Endothelial cell of umbilical vein (primary cell): ENCODE data around the gene NSA2. TPM values are rescaled to one million over a fixed set of nuclear protein-coding genes. Genes with fewer than 3 reads are reported as not detected.

Experiments
- BruUV-seq: library from RNA; stranded (reverse); fragments of 400-500 nt; replicated peaks from 2 replicates; lab custom pipeline; 2021; lab: Mats Ljungman, UMichigan
- CTCF ChIA-PET: fragments of 300-600, 350-600 bp; sonication (Branson Sonifier 250); formaldehyde crosslinking; loops from one replicate; lab custom pipeline; 2021; ENCODE audit warnings: antibody characterized with exemption, inconsistent platforms; lab: Charles Lee
- POLR2A ChIA-PET: fragments of 300-600, 350-600 bp; sonication (Branson Sonifier 250); formaldehyde crosslinking; loops from one replicate; lab custom pipeline; 2021; ENCODE audit warnings: antibody characterized with exemption, inconsistent platforms; lab: Charles Lee
- DNase-seq: peaks from one replicate; pipeline ENCODE4 v3.0.0-alpha.2; 2011; ENCODE audit warnings: low read depth, low spot score
- FAIRE-seq: peaks from 2 replicates; lab custom pipeline; 2011; peaks lifted over from hg19 to GRCh38; lab: Jason Lieb, UNC
- H2AFZ ChIP-seq: 2 replicates; pipeline ENCODE4 v1.6.0; 2012; ENCODE audit warnings: low read depth, low read length, control low read depth, inconsistent platforms
- H3K27ac ChIP-seq: 2 replicates; pipeline ENCODE4 v1.5.1; 2011; ENCODE audit warnings: low read depth, mild to moderate bottlenecking, control low read depth, low read length, moderate library complexity; ENCODE audit not compliant: insufficient read depth
- H3K27me3 ChIP-seq, 2 experiments: 2 replicates each; pipeline versions ENCODE4 v1.6.0 to v1.6.1; 2011; ENCODE audit warnings: low read length in 2 of 2, mixed read lengths in 1 of 2; ENCODE audit not compliant: control insufficient read depth in 2 of 2, insufficient read depth in 2 of 2
- H3K36me3 ChIP-seq, 2 experiments: 2 replicates in 1 of 2; 3 replicates in 1 of 2; pipeline ENCODE4 v1.5.1; 2011; ENCODE audit warnings: low read length in 2 of 2, mild to moderate bottlenecking in 1 of 2, moderate library complexity in 1 of 2; ENCODE audit not compliant: control insufficient read depth in 2 of 2, insufficient read depth in 2 of 2; ENCODE audit errors: extremely low read depth in 1 of 2
- H3K4me1 ChIP-seq: 3 replicates; pipeline ENCODE4 v1.5.1; 2011; ENCODE audit warnings: mild to moderate bottlenecking, low read length; ENCODE audit not compliant: control insufficient read depth, insufficient read depth; ENCODE audit errors: extremely low read depth
- H3K4me2 ChIP-seq: 2 replicates; pipeline ENCODE4 v1.6.1; 2011; ENCODE audit warnings: low read length, control low read depth, mixed read lengths; ENCODE audit not compliant: insufficient read depth
- H3K4me3 ChIP-seq, 3 experiments: fragments of 200-600 bp in 1 of 3; sonication (generic), shearing (Covaris generic) in 1 of 3; replicated peaks in 1 of 3; 2 replicates each; pipeline ENCODE4 v1.5.1; 2011 to 2016; ENCODE audit warnings: control low read depth in 3 of 3, low read length in 3 of 3, mild to moderate bottlenecking in 2 of 3, inconsistent platforms in 1 of 3, low read depth in 1 of 3, moderate library complexity in 1 of 3; ENCODE audit not compliant: insufficient read depth in 1 of 3
- H3K79me2 ChIP-seq: 2 replicates; pipeline ENCODE4 v1.6.0; 2012; ENCODE audit warnings: low read length, inconsistent platforms; ENCODE audit not compliant: control insufficient read depth, insufficient read depth
- H3K9ac ChIP-seq: replicated peaks from 2 replicates; pipeline ENCODE3; 2011; ENCODE audit warnings: low read length, control low read depth; ENCODE audit not compliant: insufficient read depth; ENCODE audit errors: extremely low read depth
- H3K9me1 ChIP-seq: replicated peaks from 3 replicates; pipeline ENCODE4 v1.6.0; 2011; ENCODE audit warnings: mild to moderate bottlenecking, low read length; ENCODE audit not compliant: control insufficient read depth, insufficient read depth; ENCODE audit errors: extremely low read depth
- H3K9me3 ChIP-seq: replicated peaks from 2 replicates; pipeline ENCODE4 v1.5.1; 2012; ENCODE audit warnings: low read length, inconsistent platforms; ENCODE audit not compliant: control insufficient read depth, insufficient read depth
- H4K20me1 ChIP-seq: replicated peaks from 2 replicates; pipeline ENCODE3; 2011; ENCODE audit warnings: mild to moderate bottlenecking, low read length; ENCODE audit not compliant: control insufficient read depth, insufficient read depth; ENCODE audit errors: extremely low read depth
- EZH2 ChIP-seq: IDR thresholded peaks from 2 replicates; pipeline ENCODE4 v1.6.1; 2012; ENCODE audit warnings: borderline replicate concordance, low read depth, mild to moderate bottlenecking, moderate library complexity, low read length, inconsistent platforms; ENCODE audit not compliant: severe bottlenecking
- FOS ChIP-seq: IDR thresholded peaks from 2 replicates; pipeline ENCODE4 v1.6.1; 2011; ENCODE audit warnings: mild to moderate bottlenecking, low read length, moderate library complexity, borderline replicate concordance; ENCODE audit not compliant: insufficient read depth
- GATA2 ChIP-seq: IDR thresholded peaks from 2 replicates; pipeline ENCODE4 v1.7.0; 2011; ENCODE audit warnings: low read depth, mild to moderate bottlenecking, moderate library complexity, mixed read lengths, low read length; ENCODE audit not compliant: insufficient read length, insufficient read depth
- JUN ChIP-seq: IDR thresholded peaks from 2 replicates; pipeline ENCODE4 v1.6.1; 2011; ENCODE audit warnings: borderline replicate concordance, low read depth; ENCODE audit not compliant: insufficient read length, insufficient read depth
- MYC ChIP-seq: IDR thresholded peaks from one replicate; pipeline ENCODE4 v1.6.1; 2011; ENCODE audit warnings: mild to moderate bottlenecking, low read depth, low read length
- POLR2A ChIP-seq: IDR thresholded peaks from 2 replicates; pipeline ENCODE4 v1.6.1; 2012; ENCODE audit warnings: low read depth, mild to moderate bottlenecking, control low read depth, low read length
- POLR2AphosphoS5 ChIP-seq: IDR thresholded peaks from 2 replicates; pipeline ENCODE4 v1.6.1; 2012; ENCODE audit warnings: low read depth, mild to moderate bottlenecking, control low read depth, low read length, moderate library complexity; ENCODE audit not compliant: insufficient read depth
- dilution Hi-C: fragments of 300-500 bp; cut with MboI; formaldehyde crosslinking; loops from one replicate; pipeline ENCODE4 v1.15.0; 2019; ENCODE audit warnings: low sequenced_read_pairs; ENCODE audit not compliant: extremely low pct_ligation_motif_present
- intact Hi-C: fragments of 100-400 bp; cut with micrococcal nuclease; formaldehyde crosslinking; loops from one replicate; pipeline ENCODE4 v1.10.0; 2022
- polyA plus RNA-seq, 4 experiments: library from polyadenylated mRNA; depleted of rRNA in 3 of 4; stranded (reverse) in 3 of 4; unstranded in 1 of 4; fragments of >200 nt; gene quantifications; 2 replicates each; pipeline versions ENCODE4 v1.2.1 to v1.2.3, GENCODE V29; 2011 to 2012; ENCODE audit warnings: missing spikeins in 1 of 4
- total RNA-seq: library from RNA; stranded (reverse); gene quantifications from 2 replicates; pipeline ENCODE4 v1.2.3, GENCODE V29; 2021
- TF ChIP-seq, protein P1 (sequence below), 2 donors: IDR thresholded peaks; 1 replicate in 1 of 2; 2 replicates in 1 of 2; pipeline ENCODE4 v1.5.1; 2011; ENCODE audit warnings: low read length in 2 of 2, mild to moderate bottlenecking in 2 of 2, moderate library complexity in 2 of 2, control low read depth in 1 of 2, inconsistent platforms in 1 of 2, low read depth in 1 of 2; ENCODE audit not compliant: insufficient read depth in 1 of 2; ENCODE audit errors: extremely low read depth in 1 of 2
- TF ChIP-seq, protein P2 (sequence below): IDR thresholded peaks from 2 replicates; pipeline ENCODE4 v1.6.1; 2011; ENCODE audit not compliant: insufficient read depth, insufficient read length

Gene NSA2
- total and polyA plus RNA-seq, 2 donors (not counting 3 experiments of a cell fraction or from before 2014, with no cell fraction given), result 20.7 to 73.8 TPM

DNA sequence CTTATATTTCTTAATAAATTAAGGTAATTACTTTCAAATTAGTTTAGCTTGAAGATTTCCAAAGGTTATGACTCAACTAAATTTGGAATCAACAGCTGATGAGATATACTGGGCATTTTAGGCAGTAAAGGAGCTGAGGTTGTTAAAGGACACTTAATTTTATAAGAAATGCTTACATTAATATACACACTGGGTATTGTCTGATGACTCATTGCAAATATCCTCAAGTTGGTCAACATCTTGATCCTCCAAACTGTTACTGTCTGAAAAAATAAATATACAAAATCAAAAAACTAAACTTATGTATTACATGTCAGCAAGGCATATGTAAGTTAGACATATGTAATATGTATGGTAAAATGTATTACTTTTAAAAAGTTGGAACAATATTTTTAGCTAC is 3.5 kb upstream of the NSA2 start:
- Histone ChIP-seq H3K9ac (no peak overlapping the region), H3K79me2 (peaks cover 40% of the 10 kb centered on the region)
- CTCF ChIA-PET, result no interaction called here

DNA sequence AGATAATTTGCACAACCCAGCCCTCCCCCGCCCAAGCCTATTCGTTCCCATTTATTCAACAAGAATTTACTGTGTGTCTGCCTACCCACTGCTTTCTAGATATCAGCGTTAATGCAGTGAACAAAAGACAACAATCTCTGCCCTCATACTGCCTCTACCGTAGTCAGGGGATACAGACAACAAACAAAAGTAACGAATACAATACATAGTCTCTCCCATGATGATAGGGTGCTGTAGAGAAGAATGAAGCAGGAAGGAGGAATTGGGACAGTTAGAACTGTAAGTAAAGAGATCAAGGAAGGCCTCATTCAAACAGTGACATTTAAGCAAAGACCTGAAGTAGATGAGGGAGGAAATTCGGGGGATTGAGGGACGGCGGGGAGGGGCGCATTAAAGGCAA is 1.8 kb upstream of the NSA2 start:
- peak overlapping the region; percentile 24 for H3K9ac ChIP-seq
- H4K20me1 ChIP-seq, result peaks cover 2% of the 10 kb centered on the region
- DNase-seq, result peak; percentile 24
- H3K4me2 ChIP-seq, result no peak overlapping the region
- H3K4me3 ChIP-seq, result no peak overlapping the region
- dilution Hi-C loops, result no loop called here
- no peaks in the 10 kb centered on the region for H3K36me3 ChIP-seq
- H3K9me3 ChIP-seq, result no peaks in the 10 kb centered on the region
- intact Hi-C loops, result no loop called here
- BruUV-seq, result no TSS peak
- ChIA-PET CTCF (no interaction called here), POLR2A (no interaction called here)
- no peak for TF ChIP-seq JUN
- TF ChIP-seq EZH2, result no peak
- no peak for TF ChIP-seq FOS
- no peak for TF ChIP-seq POLR2A
- no peak for TF ChIP-seq POLR2AphosphoS5
- TF ChIP-seq MYC, result no peak
- TF ChIP-seq, protein P1, sequence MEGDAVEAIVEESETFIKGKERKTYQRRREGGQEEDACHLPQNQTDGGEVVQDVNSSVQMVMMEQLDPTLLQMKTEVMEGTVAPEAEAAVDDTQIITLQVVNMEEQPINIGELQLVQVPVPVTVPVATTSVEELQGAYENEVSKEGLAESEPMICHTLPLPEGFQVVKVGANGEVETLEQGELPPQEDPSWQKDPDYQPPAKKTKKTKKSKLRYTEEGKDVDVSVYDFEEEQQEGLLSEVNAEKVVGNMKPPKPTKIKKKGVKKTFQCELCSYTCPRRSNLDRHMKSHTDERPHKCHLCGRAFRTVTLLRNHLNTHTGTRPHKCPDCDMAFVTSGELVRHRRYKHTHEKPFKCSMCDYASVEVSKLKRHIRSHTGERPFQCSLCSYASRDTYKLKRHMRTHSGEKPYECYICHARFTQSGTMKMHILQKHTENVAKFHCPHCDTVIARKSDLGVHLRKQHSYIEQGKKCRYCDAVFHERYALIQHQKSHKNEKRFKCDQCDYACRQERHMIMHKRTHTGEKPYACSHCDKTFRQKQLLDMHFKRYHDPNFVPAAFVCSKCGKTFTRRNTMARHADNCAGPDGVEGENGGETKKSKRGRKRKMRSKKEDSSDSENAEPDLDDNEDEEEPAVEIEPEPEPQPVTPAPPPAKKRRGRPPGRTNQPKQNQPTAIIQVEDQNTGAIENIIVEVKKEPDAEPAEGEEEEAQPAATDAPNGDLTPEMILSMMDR (IDR thresholded peaks at IDR 0.05; ENCODE audit: extremely low read depth in 1 of 2, insufficient read depth in 1 of 2, low read depth in 1 of 2, low read length in 2 of 2), result no peak
- TF ChIP-seq, protein P2, sequence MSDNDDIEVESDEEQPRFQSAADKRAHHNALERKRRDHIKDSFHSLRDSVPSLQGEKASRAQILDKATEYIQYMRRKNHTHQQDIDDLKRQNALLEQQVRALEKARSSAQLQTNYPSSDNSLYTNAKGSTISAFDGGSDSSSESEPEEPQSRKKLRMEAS, result no peak
- no peak for TF ChIP-seq GATA2
- H3K9me1 ChIP-seq, result no peaks in the 10 kb centered on the region
- no peaks in the 10 kb centered on the region for H3K27me3 ChIP-seq
- peaks cover 17% of the 10 kb centered on the region for H3K4me1 ChIP-seq
- no peak overlapping the region for H2AFZ ChIP-seq
- H3K27ac ChIP-seq, result no peak overlapping the region
- H3K79me2 ChIP-seq, result peaks cover 40% of the 10 kb centered on the region
- no peak for FAIRE-seq

More for the DNA sequence above, 3.5 kb upstream of the NSA2 start:
- POLR2A ChIA-PET, result no interaction called here
- FAIRE-seq (no peak), DNase-seq (no peak)
- H3K4me1 ChIP-seq, result peaks cover 17% of the 10 kb centered on the region
- no peaks in the 10 kb centered on the region for H3K9me1 ChIP-seq
- peaks cover 0 to 2% of the 10 kb centered on the region in 2 experiments for H3K36me3 ChIP-seq
- H3K27me3 ChIP-seq, result no peaks in the 10 kb centered on the region
- no peak overlapping the region for H2AFZ ChIP-seq
- no peak overlapping the region for H3K4me3 ChIP-seq
- no peaks in the 10 kb centered on the region for H3K9me3 ChIP-seq
- H3K27ac ChIP-seq, result no peak overlapping the region
- dilution Hi-C loops (no loop called here), intact Hi-C loops (no loop called here)
- peaks cover 2% of the 10 kb centered on the region for H4K20me1 ChIP-seq
- TF ChIP-seq FOS (peak; percentile 27), POLR2A (no peak)
- TF ChIP-seq, protein P2, result no peak
- no peak overlapping the region for H3K4me2 ChIP-seq
- BruUV-seq, result no TSS peak
